Limb (tissue), 2 donors: ENCODE data around the gene ASPG.

Experiments
- DNase-seq, 2 donors: peaks; one replicate each; pipeline ENCODE4 v3.0.0-alpha.2; 2016; ENCODE audit errors: extremely low spot score in 2 of 2

The ASPG gene

GRCh38 chr14:104093366-104094055, 8.0 kb downstream of the ASPG start:
- no peak for DNase-seq

- no peak for DNase-seq
Measured at GRCh38 chr14:104094056-104094708, 8.7 kb downstream of the ASPG start.

- peak; percentile 18 to 86 for DNase-seq
Measured at GRCh38 chr14:104094709-104095425, 9.4 kb downstream of the ASPG start.

GRCh38 chr14:104095426-104096310, 10.2 kb downstream of the ASPG start:
- DNase-seq: no peak

GRCh38 chr14:104096318-104096717, 10.8 kb downstream of the ASPG start:
- no peak for DNase-seq

GRCh38 chr14:104096751-104097700, 11.5 kb downstream of the ASPG start:
- DNase-seq: no peak

- no peak for DNase-seq
Measured at GRCh38 chr14:104098272-104099095, 13.0 kb downstream of the ASPG start.

- DNase-seq: no peak
Measured at GRCh38 chr14:104099096-104100041, 13.9 kb downstream of the ASPG start.

- peak in 1 of 2 donors; percentile 24 for DNase-seq
Measured at GRCh38 chr14:104100171-104101085, 14.9 kb downstream of the ASPG start.

- peak in 1 of 2 donors; percentile 24 for DNase-seq
Measured at GRCh38 chr14:104101086-104101621, 15.7 kb downstream of the ASPG start.

- DNase-seq: peak in 1 of 2 donors; percentile 17
Measured at GRCh38 chr14:104101651-104102281, 16.3 kb downstream of the ASPG start.

- peak in 1 of 2 donors; percentile 16 for DNase-seq
Measured at GRCh38 chr14:104102282-104102914, 16.9 kb downstream of the ASPG start.

- peak in 1 of 2 donors; percentile 17 for DNase-seq
Measured at GRCh38 chr14:104103061-104103445, 17.6 kb downstream of the ASPG start.

- peak in 1 of 2 donors; percentile 27 for DNase-seq
Measured at GRCh38 chr14:104103446-104104075, 18.1 kb downstream of the ASPG start.
